ENCODE data around the gene UBA1.

UBA1 gene

GRCh38 chrX:47197526-47197925 lies 3.9 kb downstream of the UBA1 start:
- FAIRE-seq (no peak), DNase-seq (ENCODE audit: insufficient read length, low spot score) (no peak)
- TF ChIP-seq POLR2AphosphoS5 (IDR thresholded peaks at IDR 0.05; ENCODE audit: low read depth, low read length), result no peak
- no peak for TF ChIP-seq POU2F2 (IDR thresholded peaks at IDR 0.05; ENCODE audit: low read depth, low read length)
- no peak for TF ChIP-seq SPI1 (IDR thresholded peaks at IDR 0.05; ENCODE audit: low read depth, low read length)
- no peak for TF ChIP-seq POLR2A (IDR thresholded peaks at IDR 0.05; ENCODE audit: low read depth, low read length)
- no peak for TF ChIP-seq PAX5 (IDR thresholded peaks at IDR 0.05; ENCODE audit: insufficient read depth, low read length, severe bottlenecking)
- TF ChIP-seq TAF1 (IDR thresholded peaks at IDR 0.05; ENCODE audit: low read depth, low read length), result no peak

- FAIRE-seq (peak; percentile 31), DNase-seq (ENCODE audit: insufficient read length, low spot score) (no peak)
- no peak for TF ChIP-seq POU2F2 (IDR thresholded peaks at IDR 0.05; ENCODE audit: low read depth, low read length)
- no peak for TF ChIP-seq SPI1 (IDR thresholded peaks at IDR 0.05; ENCODE audit: low read depth, low read length)
Observed at GRCh38 chrX:47198026-47198686, 4.5 kb downstream of the UBA1 start.

- FAIRE-seq, result no peak
- DNase-seq (ENCODE audit: insufficient read length, low spot score), result no peak
- no peak for TF ChIP-seq PAX5 (IDR thresholded peaks at IDR 0.05; ENCODE audit: insufficient read depth, low read length, severe bottlenecking)
- no peak for TF ChIP-seq TAF1 (IDR thresholded peaks at IDR 0.05; ENCODE audit: low read depth, low read length)
- TF ChIP-seq POLR2AphosphoS5 (IDR thresholded peaks at IDR 0.05; ENCODE audit: low read depth, low read length), result no peak
- no peak for TF ChIP-seq POLR2A (IDR thresholded peaks at IDR 0.05; ENCODE audit: low read depth, low read length)
- no peak for TF ChIP-seq POU2F2 (IDR thresholded peaks at IDR 0.05; ENCODE audit: low read depth, low read length)
- TF ChIP-seq SPI1 (IDR thresholded peaks at IDR 0.05; ENCODE audit: low read depth, low read length), result no peak
Observed at GRCh38 chrX:47198687-47199080, 5.1 kb downstream of the UBA1 start.

- DNase-seq (ENCODE audit: insufficient read length, low spot score) (no peak), FAIRE-seq (no peak)
- TF ChIP-seq POLR2A (IDR thresholded peaks at IDR 0.05; ENCODE audit: low read depth, low read length) (no peak), TAF1 (IDR thresholded peaks at IDR 0.05; ENCODE audit: low read depth, low read length) (no peak), POLR2AphosphoS5 (IDR thresholded peaks at IDR 0.05; ENCODE audit: low read depth, low read length) (no peak), PAX5 (IDR thresholded peaks at IDR 0.05; ENCODE audit: insufficient read depth, low read length, severe bottlenecking) (no peak), POU2F2 (IDR thresholded peaks at IDR 0.05; ENCODE audit: low read depth, low read length) (no peak), SPI1 (IDR thresholded peaks at IDR 0.05; ENCODE audit: low read depth, low read length) (no peak)
Observed at GRCh38 chrX:47199286-47199685, 5.7 kb downstream of the UBA1 start.

- FAIRE-seq (no peak), DNase-seq (ENCODE audit: insufficient read length, low spot score) (no peak)
- no peak for TF ChIP-seq PAX5 (IDR thresholded peaks at IDR 0.05; ENCODE audit: insufficient read depth, low read length, severe bottlenecking)
- no peak for TF ChIP-seq TAF1 (IDR thresholded peaks at IDR 0.05; ENCODE audit: low read depth, low read length)
- TF ChIP-seq POLR2A (IDR thresholded peaks at IDR 0.05; ENCODE audit: low read depth, low read length), result no peak
- no peak for TF ChIP-seq SPI1 (IDR thresholded peaks at IDR 0.05; ENCODE audit: low read depth, low read length)
- no peak for TF ChIP-seq POU2F2 (IDR thresholded peaks at IDR 0.05; ENCODE audit: low read depth, low read length)
- no peak for TF ChIP-seq POLR2AphosphoS5 (IDR thresholded peaks at IDR 0.05; ENCODE audit: low read depth, low read length)
Observed at GRCh38 chrX:47200385-47201150, 6.9 kb downstream of the UBA1 start.

GRCh38 chrX:47201345-47201944 lies 7.8 kb downstream of the UBA1 start:
- DNase-seq (ENCODE audit: insufficient read length, low spot score), result no peak
- no peak for FAIRE-seq

GRCh38 chrX:47202316-47202715 lies 8.7 kb downstream of the UBA1 start:
- no peak for DNase-seq (ENCODE audit: insufficient read length, low spot score)
- TF ChIP-seq POLR2AphosphoS5 (IDR thresholded peaks at IDR 0.05; ENCODE audit: low read depth, low read length), result no peak
- no peak for TF ChIP-seq PAX5 (IDR thresholded peaks at IDR 0.05; ENCODE audit: insufficient read depth, low read length, severe bottlenecking)
- TF ChIP-seq POLR2A (IDR thresholded peaks at IDR 0.05; ENCODE audit: low read depth, low read length), result no peak
- TF ChIP-seq TAF1 (IDR thresholded peaks at IDR 0.05; ENCODE audit: low read depth, low read length), result no peak
- no peak for TF ChIP-seq POU2F2 (IDR thresholded peaks at IDR 0.05; ENCODE audit: low read depth, low read length)
- no peak for TF ChIP-seq SPI1 (IDR thresholded peaks at IDR 0.05; ENCODE audit: low read depth, low read length)
- FAIRE-seq, result no peak

More at GRCh38 chrX:47201345-47201944, 7.8 kb downstream of the UBA1 start:
- TF ChIP-seq POLR2A (IDR thresholded peaks at IDR 0.05; ENCODE audit: low read depth, low read length) (no peak), POU2F2 (IDR thresholded peaks at IDR 0.05; ENCODE audit: low read depth, low read length) (no peak), PAX5 (IDR thresholded peaks at IDR 0.05; ENCODE audit: insufficient read depth, low read length, severe bottlenecking) (no peak), POLR2AphosphoS5 (IDR thresholded peaks at IDR 0.05; ENCODE audit: low read depth, low read length) (no peak), SPI1 (IDR thresholded peaks at IDR 0.05; ENCODE audit: low read depth, low read length) (no peak), TAF1 (IDR thresholded peaks at IDR 0.05; ENCODE audit: low read depth, low read length) (no peak)

GRCh38 chrX:47202877-47203276 lies 9.2 kb downstream of the UBA1 start:
- no peak for DNase-seq (ENCODE audit: insufficient read length, low spot score)
- TF ChIP-seq POU2F2 (IDR thresholded peaks at IDR 0.05; ENCODE audit: low read depth, low read length) (no peak), POLR2A (IDR thresholded peaks at IDR 0.05; ENCODE audit: low read depth, low read length) (no peak), SPI1 (IDR thresholded peaks at IDR 0.05; ENCODE audit: low read depth, low read length) (no peak), POLR2AphosphoS5 (IDR thresholded peaks at IDR 0.05; ENCODE audit: low read depth, low read length) (no peak), PAX5 (IDR thresholded peaks at IDR 0.05; ENCODE audit: insufficient read depth, low read length, severe bottlenecking) (no peak), TAF1 (IDR thresholded peaks at IDR 0.05; ENCODE audit: low read depth, low read length) (no peak)
- FAIRE-seq, result no peak

- FAIRE-seq (no peak), DNase-seq (ENCODE audit: insufficient read length, low spot score) (no peak)
- no peak for TF ChIP-seq POLR2AphosphoS5 (IDR thresholded peaks at IDR 0.05; ENCODE audit: low read depth, low read length)
- TF ChIP-seq TAF1 (IDR thresholded peaks at IDR 0.05; ENCODE audit: low read depth, low read length), result no peak
- TF ChIP-seq PAX5 (IDR thresholded peaks at IDR 0.05; ENCODE audit: insufficient read depth, low read length, severe bottlenecking), result no peak
- TF ChIP-seq POLR2A (IDR thresholded peaks at IDR 0.05; ENCODE audit: low read depth, low read length), result no peak
- no peak for TF ChIP-seq POU2F2 (IDR thresholded peaks at IDR 0.05; ENCODE audit: low read depth, low read length)
- TF ChIP-seq SPI1 (IDR thresholded peaks at IDR 0.05; ENCODE audit: low read depth, low read length), result no peak
Observed at GRCh38 chrX:47204970-47205369, 11.3 kb downstream of the UBA1 start.
